Erythroblast (primary cell): ENCODE data around the gene MRPL14.

Source experiments
- GATA1 ChIP-seq: IDR thresholded peaks from 2 replicates; pipeline ENCODE4 v1.6.1; 2011; ENCODE audit warnings: low read depth, mild to moderate bottlenecking, control low read depth, low read length, moderate library complexity
- POLR2A ChIP-seq: IDR thresholded peaks from 2 replicates; pipeline ENCODE4 v1.6.1; 2011; ENCODE audit warnings: mild to moderate bottlenecking, low read length

DNA sequence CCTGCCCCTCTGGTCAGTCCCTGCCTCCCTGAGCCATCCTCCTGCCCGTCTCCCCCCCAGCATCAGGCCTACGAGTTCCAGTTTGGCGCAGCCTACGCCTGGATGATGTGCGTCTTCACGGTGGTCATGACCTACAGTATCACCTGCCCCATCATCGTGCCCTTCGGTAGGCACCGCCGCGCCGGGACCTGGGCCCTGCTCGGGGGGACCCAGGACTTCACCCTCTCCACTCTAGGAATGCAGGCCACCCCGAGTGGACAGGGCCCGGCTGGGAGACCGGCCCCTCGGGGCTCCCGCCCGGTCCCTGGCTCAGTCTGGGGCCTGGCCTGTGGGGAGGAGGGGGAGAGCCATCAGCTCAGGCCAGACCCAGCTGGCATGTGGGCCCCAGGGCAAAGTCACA lies 25.3 kb upstream of the MRPL14 start:
- TF ChIP-seq POLR2A (no peak), GATA1 (no peak)
